ENCODE measurements around the gene AMBRA1. TPM values are rescaled to one million over a fixed set of nuclear protein-coding genes. Genes with fewer than 3 reads are reported as not detected.

AMBRA1 gene
- polyA plus RNA-seq, 3 donors, result 26.6 to 27.4 (median 27.1) TPM

- no peak for DNase-seq
These were observed 190.6 kb downstream of the AMBRA1 start for GRCh38 chr11:46402957-46403902.

DNA sequence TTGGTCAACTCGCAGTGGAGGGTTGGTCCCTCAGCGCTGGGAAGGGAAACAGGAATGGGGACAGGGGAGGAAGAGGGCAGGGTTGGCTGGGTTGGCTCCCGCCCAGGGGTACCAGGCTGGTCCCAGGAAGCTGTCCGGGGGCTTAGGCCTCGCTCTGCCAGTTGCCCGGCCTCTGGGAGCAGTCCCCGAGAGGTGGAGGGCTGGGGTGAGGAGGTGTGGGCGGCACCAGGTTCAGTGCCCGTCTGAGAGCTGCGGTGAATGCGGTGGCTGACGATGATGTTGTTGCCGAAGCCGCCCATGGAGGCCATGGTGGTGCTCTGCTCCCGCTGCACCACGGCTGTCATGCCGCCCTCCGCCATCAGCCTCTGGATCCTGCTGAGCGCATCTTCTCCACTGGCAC lies 196.3 kb downstream of the AMBRA1 start:
- DNase-seq, result no peak

- DNase-seq, result no peak
These were observed 200.1 kb downstream of the AMBRA1 start for GRCh38 chr11:46393759-46394158.

DNA sequence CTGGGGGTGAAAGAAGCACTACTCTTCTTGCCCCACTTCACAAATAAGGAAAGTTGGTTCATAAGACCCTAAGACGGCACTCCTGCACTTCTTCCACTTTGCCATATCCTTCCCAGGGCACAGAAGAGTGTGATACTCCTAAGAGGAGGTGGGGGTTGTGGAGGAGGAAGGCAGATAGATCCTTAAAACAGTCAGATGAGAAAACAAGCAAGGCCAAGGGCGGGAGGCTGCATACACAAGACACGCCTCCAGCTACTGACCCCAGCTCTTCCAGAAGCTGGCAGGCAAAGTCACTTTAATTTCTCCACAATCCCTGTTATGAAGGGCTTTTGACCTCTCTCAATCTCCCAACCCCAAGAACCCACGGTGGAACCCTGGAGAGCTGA lies 200.6 kb downstream of the AMBRA1 start:
- no peak for DNase-seq

- peak; percentile 86 for DNase-seq
These were observed 201.2 kb downstream of the AMBRA1 start for GRCh38 chr11:46392421-46393230.

DNA sequence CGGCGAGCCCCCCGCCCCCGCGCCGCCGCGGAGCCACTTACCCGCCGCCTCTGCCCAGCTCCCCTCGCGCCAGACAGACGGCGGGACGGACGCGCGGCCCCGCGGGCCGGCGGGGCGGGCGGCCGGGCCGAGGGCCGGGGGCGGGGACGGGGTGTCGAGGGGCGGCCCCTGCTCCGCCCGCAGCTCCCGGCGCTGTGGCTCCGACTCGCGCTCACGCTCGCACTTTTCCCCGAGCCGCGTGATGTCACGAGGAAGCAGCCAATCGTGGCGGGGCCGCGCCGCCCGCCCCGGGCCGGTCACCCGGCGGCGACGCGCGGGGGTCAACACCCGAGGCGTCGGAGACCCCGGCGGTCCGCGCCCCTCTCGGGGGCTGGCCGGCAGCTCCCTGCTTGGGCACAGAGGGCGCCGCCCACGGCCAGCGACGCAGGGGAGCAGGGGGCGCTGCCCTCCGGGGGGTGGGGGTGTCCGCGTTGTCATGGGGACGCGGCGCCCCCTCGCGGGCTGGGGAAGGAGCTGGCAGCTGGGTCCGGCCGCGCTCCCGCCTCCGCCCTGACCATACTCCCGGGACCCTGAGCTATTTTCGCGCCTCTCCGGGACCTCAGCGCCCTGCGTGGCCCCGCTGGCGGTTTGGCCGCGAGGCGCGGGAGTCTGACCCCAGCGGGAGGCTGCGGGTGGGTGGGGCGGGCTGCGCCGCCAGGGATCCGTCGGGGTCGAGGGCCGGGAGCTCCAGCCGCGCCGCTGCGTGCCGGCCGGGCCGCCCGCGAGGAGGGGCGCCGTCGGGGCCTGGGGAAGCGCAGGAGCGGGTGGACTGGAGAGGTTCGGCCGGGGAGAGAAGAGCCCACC lies 202.0 kb downstream of the AMBRA1 start, which contains the start of gene CHRM4:
TSS of gene CHRM4 (minus strand) at position 199 of the 843 bp plus-strand sequence. CDS start 5,219 bp downstream, outside the sequence.
- no peak for DNase-seq

DNA sequence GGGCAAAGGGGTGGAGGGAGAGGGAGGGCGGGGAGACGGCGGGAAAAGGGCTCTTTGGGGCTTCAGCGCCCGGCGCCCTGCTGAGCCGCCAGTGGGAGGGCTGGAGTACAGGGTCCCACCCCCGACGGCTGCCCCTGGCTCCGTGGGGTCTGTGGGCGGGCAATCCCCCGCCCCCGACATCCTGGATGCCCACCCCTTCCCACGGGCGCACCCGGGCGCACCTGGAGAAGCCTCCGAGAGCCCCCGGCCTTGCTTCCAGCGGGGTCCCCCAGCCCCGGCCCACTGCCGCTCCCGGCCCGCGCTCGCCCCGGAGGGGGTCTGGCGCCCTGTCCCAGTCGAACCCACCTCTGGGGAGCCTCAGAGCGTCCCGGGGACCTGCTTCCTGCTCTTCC lies 202.6 kb downstream of the AMBRA1 start:
- no peak for DNase-seq

- no peak for DNase-seq
These were observed 203.3 kb downstream of the AMBRA1 start for GRCh38 chr11:46390331-46391171.

DNA sequence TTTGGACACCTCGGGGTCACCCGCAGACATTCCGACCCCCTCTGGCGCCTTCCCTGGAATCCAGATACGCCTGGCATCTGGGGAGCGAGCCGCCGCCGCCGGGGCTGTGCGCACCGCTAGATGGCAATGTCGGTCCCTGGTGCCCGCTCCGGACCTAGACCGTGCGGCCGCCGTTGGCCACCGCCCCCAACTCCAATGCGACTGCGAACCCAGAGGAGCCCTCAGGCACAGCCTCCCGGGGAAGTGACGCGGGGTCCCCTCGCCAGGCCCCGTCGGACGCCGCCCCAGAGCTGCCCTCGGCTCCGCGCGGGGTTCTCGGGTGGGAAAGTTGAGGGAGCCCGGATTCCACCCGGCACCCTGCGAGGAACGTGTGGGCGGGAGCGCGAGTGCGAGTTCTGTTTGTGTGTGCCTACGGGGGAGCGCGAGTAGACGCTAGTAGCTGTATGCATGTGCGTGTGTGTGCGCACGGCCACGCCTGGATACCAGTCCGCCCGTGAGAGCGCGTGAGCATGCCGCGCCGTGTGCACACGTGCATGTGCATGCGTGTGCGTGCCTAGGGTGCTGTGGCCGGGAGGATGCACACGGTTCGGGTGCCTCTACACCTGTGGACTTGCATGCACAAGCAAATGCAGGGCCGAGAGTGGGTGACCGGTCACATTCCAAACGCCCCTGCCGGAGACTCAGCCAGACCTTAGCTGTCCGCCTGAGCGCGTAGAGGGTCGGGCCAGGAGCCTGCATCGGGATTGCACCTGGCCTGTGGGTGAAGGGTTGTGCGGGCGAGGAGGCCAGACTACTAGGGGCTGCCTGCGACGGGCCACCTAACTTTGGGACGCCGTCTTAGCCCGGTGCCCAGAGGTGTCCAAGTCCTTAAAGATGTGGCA lies 204.1 kb downstream of the AMBRA1 start:
- DNase-seq, result no peak

- DNase-seq, result no peak
These were observed 205.0 kb downstream of the AMBRA1 start for GRCh38 chr11:46388619-46389449.

- no peak for DNase-seq
These were observed 205.8 kb downstream of the AMBRA1 start for GRCh38 chr11:46387919-46388618.

GRCh38 chr11:46387456-46387855 lies 206.4 kb downstream of the AMBRA1 start:
- no peak for DNase-seq

GRCh38 chr11:46386674-46387073 lies 207.1 kb downstream of the AMBRA1 start:
- DNase-seq, result no peak

GRCh38 chr11:46386005-46386578 lies 207.7 kb downstream of the AMBRA1 start:
- no peak for DNase-seq

DNA sequence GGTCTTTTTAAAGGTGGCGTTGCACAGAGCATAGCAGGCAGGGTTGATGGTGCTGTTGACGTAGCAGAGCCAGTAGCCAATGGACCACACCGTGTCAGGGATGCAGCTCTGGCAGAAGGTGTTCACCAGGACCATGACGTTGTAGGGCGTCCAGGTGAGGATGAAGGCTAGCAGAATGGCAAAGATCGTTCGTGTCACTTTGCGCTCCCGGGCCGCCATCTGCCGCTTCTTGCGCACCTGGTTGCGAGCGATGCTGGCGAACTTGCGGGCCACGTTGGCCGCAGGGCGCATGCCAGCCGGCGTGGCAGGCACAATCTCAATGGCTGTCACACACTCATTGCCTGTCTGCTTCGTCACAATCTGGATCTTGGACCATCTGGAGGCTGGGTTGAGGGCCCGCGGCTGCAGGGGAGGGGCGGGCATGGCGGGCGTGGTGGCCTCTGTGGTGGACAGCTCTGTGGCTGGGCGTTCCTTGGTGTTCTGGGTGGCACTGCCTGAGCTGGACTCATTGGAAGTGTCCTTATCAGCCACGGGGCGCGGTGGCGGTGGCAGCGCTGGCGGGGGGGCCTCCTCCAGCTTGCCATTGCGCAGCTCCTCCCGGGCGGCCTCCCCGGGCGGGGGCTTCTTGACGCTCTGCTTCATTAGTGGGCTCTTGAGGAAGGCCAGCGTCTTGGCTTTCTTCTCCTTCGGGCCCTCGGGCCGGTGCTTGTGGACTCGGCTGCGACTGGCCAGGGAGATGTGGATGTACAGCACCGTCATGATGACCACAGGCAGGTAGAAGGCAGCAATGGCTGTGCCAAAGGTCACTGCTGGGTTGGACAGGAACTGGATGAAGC lies 208.4 kb downstream of the AMBRA1 start:
- DNase-seq, result no peak

DNA sequence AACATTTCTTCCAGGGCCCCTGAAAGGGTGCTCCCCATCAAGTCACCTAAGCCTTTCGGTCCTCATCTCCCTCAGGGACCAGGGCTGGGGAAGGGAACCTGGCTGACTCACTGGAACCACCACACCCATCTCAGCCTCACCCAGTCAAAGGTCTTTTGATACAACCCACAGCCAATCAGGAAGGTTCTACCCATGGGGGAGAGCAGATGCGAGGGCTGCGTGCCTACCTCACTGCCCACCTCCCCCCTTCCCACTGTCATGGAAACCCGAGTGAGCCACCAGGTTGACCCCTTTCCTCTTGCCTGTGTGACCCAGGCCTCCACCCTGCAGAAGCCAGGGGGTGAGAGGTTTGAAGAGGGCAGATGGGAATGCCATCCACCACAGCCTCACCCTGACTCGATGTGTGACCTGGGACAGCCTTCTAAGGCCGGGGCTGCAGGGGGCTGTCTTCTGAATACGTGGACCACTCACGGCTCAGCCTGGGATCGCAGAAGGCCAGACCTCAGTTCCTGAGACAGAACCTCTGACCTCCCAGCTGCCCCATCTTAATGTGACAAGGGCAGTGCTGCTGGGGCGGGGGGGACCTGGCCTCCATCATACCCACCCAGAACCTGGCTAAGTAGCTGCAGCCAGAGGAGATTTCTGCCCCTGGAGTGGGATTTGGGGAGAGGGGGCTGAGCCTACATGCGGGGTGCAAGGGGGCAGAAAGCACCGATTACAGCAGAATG lies 209.7 kb downstream of the AMBRA1 start:
- DNase-seq, result no peak

Measured in renal pelvis (tissue), 4 donors.